Spleen (tissue), 7 donors: ENCODE measurements around the gene MAP4K3.

Experiments
- POLR2A ChIP-seq, 3 donors: fragments of 450-650 bp; IDR thresholded peaks; one replicate each; pipeline ENCODE4 v1.5.1; 2017; ENCODE audit warnings: antibody characterized with exemption in 3 of 3, mild to moderate bottlenecking in 1 of 3
- TF ChIP-seq, protein P1 (sequence below), 11 experiments: fragments of 200-600 bp in 7 of 11; fragments of 450-650 bp in 4 of 11; sonication (generic) in 4 of 11; IDR thresholded peaks in 8 of 11; conservative IDR thresholded peaks in 3 of 11; 1 replicate in 7 of 11; 2 replicates in 4 of 11; pipeline versions ENCODE4 v1.4.0 to v1.8.0; 2016 to 2021; ENCODE audit warnings: antibody characterized with exemption in 11 of 11, inconsistent platforms in 4 of 11, mild to moderate bottlenecking in 1 of 11
- donor health status: DM: no; HTN: no; CAD: no; lungs with moderate emphysema.
- donor health status: DM: no; HTN: no; CAD: no.
- donor health status: DM: no; HTN: no; CAD: no.

DNA sequence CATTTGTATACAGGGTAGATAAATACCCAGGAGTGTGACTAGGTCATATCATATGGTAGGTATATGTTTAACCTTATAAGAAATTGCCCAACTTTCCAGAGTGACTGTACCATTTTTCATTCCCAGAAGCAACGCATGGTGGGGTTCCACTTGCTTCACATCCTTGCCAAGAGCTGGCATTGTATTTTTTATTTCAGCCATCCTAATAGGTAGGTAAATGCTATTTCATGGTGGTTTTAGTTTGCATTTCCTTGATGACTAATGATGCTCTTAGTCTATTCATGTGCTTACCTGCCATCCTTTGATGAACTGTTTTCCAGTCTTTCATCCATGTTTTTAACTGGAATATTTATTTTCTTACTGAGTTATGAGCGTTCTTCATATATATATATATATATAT is 51.9 kb downstream of the MAP4K3 start:
- TF ChIP-seq, protein P1, sequence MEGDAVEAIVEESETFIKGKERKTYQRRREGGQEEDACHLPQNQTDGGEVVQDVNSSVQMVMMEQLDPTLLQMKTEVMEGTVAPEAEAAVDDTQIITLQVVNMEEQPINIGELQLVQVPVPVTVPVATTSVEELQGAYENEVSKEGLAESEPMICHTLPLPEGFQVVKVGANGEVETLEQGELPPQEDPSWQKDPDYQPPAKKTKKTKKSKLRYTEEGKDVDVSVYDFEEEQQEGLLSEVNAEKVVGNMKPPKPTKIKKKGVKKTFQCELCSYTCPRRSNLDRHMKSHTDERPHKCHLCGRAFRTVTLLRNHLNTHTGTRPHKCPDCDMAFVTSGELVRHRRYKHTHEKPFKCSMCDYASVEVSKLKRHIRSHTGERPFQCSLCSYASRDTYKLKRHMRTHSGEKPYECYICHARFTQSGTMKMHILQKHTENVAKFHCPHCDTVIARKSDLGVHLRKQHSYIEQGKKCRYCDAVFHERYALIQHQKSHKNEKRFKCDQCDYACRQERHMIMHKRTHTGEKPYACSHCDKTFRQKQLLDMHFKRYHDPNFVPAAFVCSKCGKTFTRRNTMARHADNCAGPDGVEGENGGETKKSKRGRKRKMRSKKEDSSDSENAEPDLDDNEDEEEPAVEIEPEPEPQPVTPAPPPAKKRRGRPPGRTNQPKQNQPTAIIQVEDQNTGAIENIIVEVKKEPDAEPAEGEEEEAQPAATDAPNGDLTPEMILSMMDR (IDR thresholded peaks at IDR 0.05 in 8 of 11, conservative IDR thresholded peaks at IDR 0.05 in 3 of 11): no peak
- no peak for TF ChIP-seq POLR2A (IDR thresholded peaks at IDR 0.05)
